CD8-positive, alpha-beta memory T cell (primary cell): ENCODE data around the gene TTC28. TPM values are rescaled to one million over a fixed set of nuclear protein-coding genes. Genes with fewer than 3 reads are reported as not detected.
"Not testable (repeated sequence)": the region's sequence is repeated elsewhere in the genome, so short reads cannot be mapped to it uniquely, and the experiment has no call there.

Experiments used
- CTCF ChIA-PET: fragments of 350-600 bp; sonication (Branson Sonifier 250); formaldehyde crosslinking; loops from one replicate; lab custom pipeline; 2021; ENCODE audit warnings: antibody characterized with exemption; lab: Charles Lee
- POLR2A ChIA-PET: fragments of 350-600 bp; sonication (Branson Sonifier 250); formaldehyde crosslinking; loops from one replicate; lab custom pipeline; 2021; ENCODE audit warnings: antibody characterized with exemption; lab: Charles Lee
- DNase-seq, 5 donors: peaks; one replicate each; pipeline versions ENCODE4 v3.0.0 to v3.0.0-alpha.2; 2020 to 2022; ENCODE audit warnings: mixed read lengths in 1 of 5
- H3K27ac ChIP-seq: one replicate; pipeline ENCODE4 v1.7.0; 2013; ENCODE audit warnings: low read depth, mild to moderate bottlenecking, low read length, moderate library complexity
- H3K27me3 ChIP-seq: 2 replicates; pipeline ENCODE4 v1.7.0; 2013; ENCODE audit warnings: low read length, mild to moderate bottlenecking; ENCODE audit not compliant: insufficient read depth, poor library complexity, severe bottlenecking
- H3K36me3 ChIP-seq: 2 replicates; pipeline ENCODE4 v1.7.0; 2013; ENCODE audit warnings: mild to moderate bottlenecking, low read length, moderate library complexity; ENCODE audit not compliant: insufficient read depth
- H3K4me1 ChIP-seq: 2 replicates; pipeline ENCODE4 v1.7.0; 2013; ENCODE audit warnings: mild to moderate bottlenecking, low read length, moderate library complexity; ENCODE audit not compliant: insufficient read depth
- H3K4me3 ChIP-seq: 2 replicates; pipeline ENCODE4 v1.7.0; 2013; ENCODE audit warnings: mild to moderate bottlenecking, low read length
- H3K9me3 ChIP-seq: 2 replicates; pipeline ENCODE4 v1.7.0; 2013; ENCODE audit warnings: mild to moderate bottlenecking, low read length
- H3K27ac Mint-ChIP-seq, 8 donors: one replicate each; pipeline ENCODE4 v1.8.0; 2020 to 2021; ENCODE audit warnings: mixed read lengths in 8 of 8, mild to moderate bottlenecking in 6 of 8, inconsistent platforms in 3 of 8, moderate library complexity in 3 of 8
- H3K27me3 Mint-ChIP-seq, 2 donors: one replicate each; pipeline ENCODE4 v1.8.0; 2020 to 2021; ENCODE audit warnings: mixed read lengths in 2 of 2, mild to moderate bottlenecking in 1 of 2, moderate library complexity in 1 of 2
- H3K36me3 Mint-ChIP-seq, 3 donors: one replicate each; pipeline ENCODE4 v1.8.0; 2020 to 2021; ENCODE audit warnings: mixed read lengths in 3 of 3, inconsistent platforms in 1 of 3, mild to moderate bottlenecking in 1 of 3
- H3K4me1 Mint-ChIP-seq, 3 donors: one replicate each; pipeline ENCODE4 v1.8.0; 2020 to 2021; ENCODE audit warnings: mixed read lengths in 3 of 3, inconsistent platforms in 1 of 3, mild to moderate bottlenecking in 1 of 3
- H3K4me3 Mint-ChIP-seq, 7 donors: one replicate each; pipeline ENCODE4 v1.8.0; 2020 to 2021; ENCODE audit warnings: mixed read lengths in 7 of 7, mild to moderate bottlenecking in 6 of 7, moderate library complexity in 4 of 7, inconsistent platforms in 2 of 7
- H3K9me3 Mint-ChIP-seq, 5 donors: one replicate each; pipeline ENCODE4 v1.8.0; 2020 to 2022; ENCODE audit warnings: mixed read lengths in 5 of 5, mild to moderate bottlenecking in 3 of 5, moderate library complexity in 2 of 5, inconsistent platforms in 1 of 5
- polyA plus RNA-seq: library from polyadenylated mRNA; unstranded; fragments of 300-500 nt; fragmentation: Illumina TruSeq; gene quantifications from one replicate; pipeline ENCODE4 v1.2.3, GENCODE V29; 2021
- total RNA-seq, 2 experiments: library from RNA; stranded (reverse); gene quantifications; one replicate each; pipeline ENCODE4 v1.2.3, GENCODE V29; 2021

TTC28 gene
- total and polyA plus RNA-seq, 3 experiments from 2014 or later: 0.24 to 0.60 (median 0.51) TPM

DNA sequence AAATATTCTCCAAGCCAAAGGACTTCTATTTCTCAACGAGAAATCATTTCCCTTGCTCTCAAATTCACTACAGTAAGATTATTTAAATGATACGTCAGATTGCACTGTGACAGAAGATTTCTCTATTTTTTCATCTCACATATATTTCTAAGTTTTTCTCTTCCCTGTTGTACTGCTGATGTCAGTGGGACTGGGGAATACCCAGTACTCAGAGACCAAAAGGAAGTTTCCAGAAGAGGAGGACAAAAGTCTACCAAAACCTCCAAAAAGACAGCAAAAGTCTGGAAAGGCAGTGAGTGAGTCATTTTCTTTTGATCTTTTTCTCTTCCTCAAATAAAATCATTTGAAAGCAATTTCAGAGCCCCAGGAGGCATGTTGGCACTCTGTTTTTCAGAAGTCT, 610.8 kb downstream of the TTC28 start:
- no peaks in the 10 kb centered on the region for H3K36me3 ChIP-seq
- no peak for DNase-seq
- no peak overlapping the region for H3K27ac ChIP-seq
- H3K27me3 ChIP-seq: no peaks in the 10 kb centered on the region
- no peak overlapping the region for H3K27ac Mint-ChIP-seq
- peaks cover 16 to 52% of the 10 kb centered on the region in 2 donors for H3K27me3 Mint-ChIP-seq
- ChIA-PET POLR2A (no interaction called here), CTCF (no interaction called here)
- no peak overlapping the region for H3K4me3 ChIP-seq
- no peak overlapping the region for H3K4me3 Mint-ChIP-seq
- H3K4me1 ChIP-seq: no peaks in the 10 kb centered on the region
- peaks cover 0 to 5% (median 0%) of the 10 kb centered on the region in 3 donors for H3K36me3 Mint-ChIP-seq
- no peaks in the 10 kb centered on the region for H3K9me3 ChIP-seq
- no peaks in the 10 kb centered on the region for H3K4me1 Mint-ChIP-seq
- peaks cover 0 to 2% (median 0%) of the 10 kb centered on the region in 5 donors for H3K9me3 Mint-ChIP-seq

DNA sequence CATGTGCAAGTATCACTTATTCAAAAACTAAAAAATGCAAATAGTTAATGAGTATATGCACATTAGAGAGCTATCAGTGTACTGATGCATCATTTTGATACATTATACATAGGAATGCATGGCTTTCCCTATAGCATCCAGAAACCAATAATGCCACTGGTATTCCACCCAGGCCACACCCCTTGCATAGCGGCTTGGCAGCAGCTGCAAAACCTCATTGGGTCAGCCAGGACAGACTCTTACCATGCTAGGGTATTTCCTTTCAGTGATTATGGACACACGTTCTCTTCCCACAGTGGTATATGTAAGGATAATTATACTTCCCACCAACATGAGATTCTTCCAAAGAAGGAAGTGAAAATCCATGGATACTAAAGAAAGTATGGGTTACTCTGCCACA, 614.7 kb downstream of the TTC28 start:
- POLR2A ChIA-PET: no interaction called here
- Histone ChIP-seq H3K27me3 (no peaks in the 10 kb centered on the region), H3K4me3 (no peak overlapping the region), H3K9me3 (no peaks in the 10 kb centered on the region), H3K36me3 (no peaks in the 10 kb centered on the region), H3K27ac (no peak overlapping the region), H3K4me1 (no peaks in the 10 kb centered on the region)
- CTCF ChIA-PET: no interaction called here
- DNase-seq: no peak
- Mint-ChIP-seq H3K27me3 (peaks cover 13 to 64% of the 10 kb centered on the region in 2 donors), H3K4me1 (no peaks in the 10 kb centered on the region), H3K27ac (no peak overlapping the region), H3K4me3 (no peak overlapping the region), H3K9me3 (peaks cover 0 to 10% (median 7%) of the 10 kb centered on the region in 5 donors), H3K36me3 (no peaks in the 10 kb centered on the region)

DNA sequence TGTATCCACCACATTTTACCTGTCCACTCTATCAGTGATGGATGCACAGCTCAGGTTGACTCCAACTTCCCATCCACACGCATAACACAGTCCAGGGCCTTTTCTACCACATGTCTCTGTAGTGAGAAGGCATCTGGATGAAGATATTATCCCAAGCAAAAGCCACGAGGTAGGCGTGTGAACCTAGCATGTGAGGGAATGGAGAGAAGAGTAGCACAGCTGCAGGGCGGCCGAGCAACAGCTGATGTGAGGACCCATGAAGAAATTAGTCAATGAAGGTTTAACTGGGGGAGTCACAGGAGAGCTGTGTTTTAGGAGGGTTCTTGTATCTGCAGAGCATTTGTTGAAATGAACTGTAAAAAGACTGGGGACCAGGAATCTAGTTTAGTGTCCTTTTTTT, 616.0 kb downstream of the TTC28 start:
- DNase-seq: no peak
- H3K36me3 Mint-ChIP-seq: no peaks in the 10 kb centered on the region
- no peak overlapping the region for H3K4me3 Mint-ChIP-seq
- Histone ChIP-seq H3K27ac (no peak overlapping the region), H3K4me1 (no peaks in the 10 kb centered on the region), H3K27me3 (no peaks in the 10 kb centered on the region), H3K4me3 (no peak overlapping the region), H3K9me3 (no peaks in the 10 kb centered on the region), H3K36me3 (no peaks in the 10 kb centered on the region)
- H3K9me3 Mint-ChIP-seq: peaks cover 0 to 10% (median 7%) of the 10 kb centered on the region in 5 donors
- POLR2A ChIA-PET: no interaction called here
- H3K27me3 Mint-ChIP-seq: peaks cover 11 to 54% of the 10 kb centered on the region in 2 donors
- CTCF ChIA-PET: no interaction called here
- H3K27ac Mint-ChIP-seq: no peak overlapping the region
- no peaks in the 10 kb centered on the region for H3K4me1 Mint-ChIP-seq

DNA sequence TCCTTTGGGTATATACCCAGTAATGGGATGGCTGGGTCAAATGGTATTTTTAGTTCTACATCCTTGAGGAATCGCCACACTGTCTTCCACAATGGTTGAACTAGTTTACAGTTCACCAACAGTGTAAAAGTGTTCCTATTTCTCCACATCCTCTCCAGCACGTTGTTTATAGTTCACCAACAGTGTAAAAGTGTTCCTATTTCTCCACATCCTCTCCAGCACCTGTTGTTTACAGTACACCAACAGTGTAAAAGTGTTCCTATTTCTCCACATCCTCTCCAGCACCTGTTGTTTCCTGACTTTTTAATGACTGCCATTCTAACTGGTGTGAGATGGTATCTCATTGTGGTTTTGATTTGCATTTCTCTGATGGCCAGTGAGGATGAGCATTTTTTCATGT, 619.0 kb downstream of the TTC28 start:
- peaks cover 0 to 10% (median 7%) of the 10 kb centered on the region in 5 donors for H3K9me3 Mint-ChIP-seq
- H3K36me3 Mint-ChIP-seq, H3K27ac Mint-ChIP-seq, H3K27me3 ChIP-seq, H3K4me1 Mint-ChIP-seq, POLR2A ChIA-PET, DNase-seq, H3K36me3 ChIP-seq, CTCF ChIA-PET, H3K9me3 ChIP-seq, H3K4me3 ChIP-seq, H3K27ac ChIP-seq, H3K4me3 Mint-ChIP-seq, H3K4me1 ChIP-seq: not testable (repeated sequence)
- peaks cover 10 to 40% of the 10 kb centered on the region in 2 donors for H3K27me3 Mint-ChIP-seq

DNA sequence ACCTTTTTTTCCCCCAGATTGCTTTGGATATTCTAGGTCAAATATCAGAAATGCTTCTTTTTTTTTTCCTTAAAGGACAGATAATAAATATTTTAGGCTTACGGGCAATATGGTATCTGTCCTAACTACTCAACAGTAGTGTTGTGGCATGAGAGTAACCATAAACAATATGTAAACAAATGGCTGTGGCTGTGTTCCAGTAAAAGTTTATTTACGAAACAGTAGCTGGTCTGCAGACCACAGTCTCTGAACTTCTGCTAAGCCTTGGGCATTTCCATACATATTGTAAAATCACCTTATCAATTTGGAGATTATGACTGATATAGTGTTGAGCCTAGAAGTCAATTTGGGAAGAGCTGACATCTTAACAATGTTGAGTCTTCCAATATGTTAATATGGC, 621.6 kb downstream of the TTC28 start:
- CTCF ChIA-PET: no interaction called here
- H3K27me3 ChIP-seq: no peaks in the 10 kb centered on the region
- no peaks in the 10 kb centered on the region for H3K9me3 ChIP-seq
- H3K4me3 Mint-ChIP-seq: no peak overlapping the region
- H3K4me3 ChIP-seq: no peak overlapping the region
- no peaks in the 10 kb centered on the region for H3K36me3 ChIP-seq
- H3K27ac Mint-ChIP-seq: no peak overlapping the region
- H3K27me3 Mint-ChIP-seq: peaks cover 3 to 18% of the 10 kb centered on the region in 2 donors
- no peaks in the 10 kb centered on the region for H3K4me1 Mint-ChIP-seq
- H3K27ac ChIP-seq: no peak overlapping the region
- peaks cover 0 to 2% (median 0%) of the 10 kb centered on the region in 3 donors for H3K36me3 Mint-ChIP-seq
- peaks cover 0 to 9% (median 7%) of the 10 kb centered on the region in 5 donors for H3K9me3 Mint-ChIP-seq
- POLR2A ChIA-PET: interaction anchor here (0.6 kb wide), 1 partner anchor 924 kb away, joined by 5 read pairs; no protein-coding TSS in a partner anchor
- no peaks in the 10 kb centered on the region for H3K4me1 ChIP-seq
- no peak for DNase-seq

DNA sequence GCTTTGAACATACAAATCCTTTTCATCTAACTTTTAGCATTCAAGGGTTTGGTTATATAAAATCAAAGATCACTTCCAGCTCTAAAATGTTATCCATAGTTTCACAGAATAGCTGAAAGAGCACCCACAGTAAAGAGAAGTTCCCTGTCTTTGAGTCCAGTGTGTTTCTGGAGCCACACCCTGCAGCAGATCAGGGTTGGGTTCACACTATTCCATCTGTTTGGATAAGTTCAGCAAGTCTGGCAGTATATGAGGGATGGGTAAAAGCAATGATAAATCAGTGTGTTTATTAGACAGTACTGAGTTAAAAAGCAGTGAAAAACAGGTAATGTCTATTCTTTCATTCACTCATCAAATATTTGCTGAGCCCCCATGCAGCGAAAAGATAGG, 624.8 kb downstream of the TTC28 start:
- Histone ChIP-seq H3K27ac (no peak overlapping the region), H3K4me1 (no peaks in the 10 kb centered on the region), H3K4me3 (no peak overlapping the region), H3K27me3 (no peaks in the 10 kb centered on the region), H3K9me3 (no peaks in the 10 kb centered on the region), H3K36me3 (no peaks in the 10 kb centered on the region)
- DNase-seq: no peak
- ChIA-PET POLR2A (no interaction called here), CTCF (no interaction called here)
- Mint-ChIP-seq H3K4me1 (no peaks in the 10 kb centered on the region), H3K27ac (no peak overlapping the region), H3K36me3 (peaks cover 0 to 2% (median 0%) of the 10 kb centered on the region in 3 donors), H3K9me3 (no peaks in the 10 kb centered on the region), H3K27me3 (peaks cover 0 to 1% of the 10 kb centered on the region in 2 donors), H3K4me3 (no peak overlapping the region)

DNA sequence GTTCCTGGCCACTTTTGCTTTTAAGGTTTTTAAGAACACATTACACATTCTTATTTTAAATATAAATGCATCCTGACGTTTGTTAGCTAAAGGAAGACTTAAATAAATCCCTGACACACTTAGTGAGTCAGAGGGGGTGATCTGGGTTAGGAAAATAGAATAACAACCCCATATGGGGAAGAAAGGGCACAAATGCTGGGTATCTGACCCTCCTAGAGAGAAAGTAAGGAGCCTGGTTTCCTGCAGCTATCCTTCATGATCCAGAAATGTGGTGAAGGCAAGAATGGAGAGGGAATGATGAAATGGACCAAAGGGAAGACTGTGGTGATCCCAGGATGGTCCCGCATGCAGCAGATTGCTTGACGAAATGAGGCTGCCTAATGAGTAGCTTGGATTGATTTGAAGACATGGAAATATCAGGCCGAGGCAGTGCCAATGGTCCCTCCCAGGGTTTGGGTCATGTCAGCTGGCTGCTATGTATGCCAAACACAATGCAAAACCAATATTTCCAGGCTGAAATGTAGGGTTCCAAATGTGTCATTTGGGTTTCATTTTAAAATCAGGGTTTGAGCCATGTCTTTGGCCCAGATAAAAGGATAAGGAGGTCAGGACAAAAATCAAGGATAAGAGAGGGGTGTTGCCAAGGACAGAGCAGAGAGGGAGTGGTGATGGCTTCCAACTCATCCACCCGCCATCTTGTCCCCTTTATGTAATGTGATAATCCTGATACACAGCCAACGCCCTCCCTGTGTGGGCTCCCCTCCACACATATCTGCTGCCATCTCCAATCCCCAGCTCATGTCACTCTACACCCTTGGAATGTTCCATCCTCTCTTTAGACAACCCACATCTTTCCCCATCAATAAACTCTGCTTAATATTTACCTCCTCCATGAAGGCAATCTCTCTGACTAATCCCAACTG, 625.5 kb downstream of the TTC28 start:
- Mint-ChIP-seq H3K27ac (no peak overlapping the region), H3K4me3 (no peak overlapping the region), H3K27me3 (peaks cover 0 to 6% of the 10 kb centered on the region in 2 donors), H3K4me1 (no peaks in the 10 kb centered on the region), H3K9me3 (no peaks in the 10 kb centered on the region), H3K36me3 (peaks cover 0 to 2% (median 0%) of the 10 kb centered on the region in 3 donors)
- no peak for DNase-seq
- H3K36me3 ChIP-seq: no peaks in the 10 kb centered on the region
- no peak overlapping the region for H3K27ac ChIP-seq
- ChIA-PET POLR2A (no interaction called here), CTCF (no interaction called here)
- no peaks in the 10 kb centered on the region for H3K27me3 ChIP-seq
- H3K4me1 ChIP-seq: no peaks in the 10 kb centered on the region
- no peak overlapping the region for H3K4me3 ChIP-seq
- H3K9me3 ChIP-seq: no peaks in the 10 kb centered on the region

DNA sequence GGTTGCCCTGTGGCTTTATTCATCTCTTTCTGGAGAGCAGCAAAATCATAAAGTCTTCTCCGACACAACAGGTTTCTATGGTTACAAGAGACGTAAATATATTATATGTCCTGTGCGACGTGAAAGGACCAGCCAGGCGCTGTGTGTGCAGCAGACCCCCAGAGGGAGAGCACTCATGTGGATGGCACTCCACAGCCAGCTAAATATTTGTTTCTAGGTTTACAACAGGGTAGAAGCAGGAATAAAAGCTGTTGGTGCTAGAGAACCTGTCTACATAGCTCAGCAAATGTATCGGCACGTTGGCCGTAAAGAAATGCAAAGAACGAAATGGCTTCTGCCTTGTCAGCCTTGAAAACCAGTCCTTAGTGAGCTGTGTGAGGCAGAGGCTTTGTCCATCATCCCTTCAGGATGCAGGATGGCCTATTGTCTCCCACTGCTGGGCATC, 626.8 kb downstream of the TTC28 start:
- DNase-seq: no peak
- peaks cover 0 to 2% (median 0%) of the 10 kb centered on the region in 3 donors for H3K36me3 Mint-ChIP-seq
- no peaks in the 10 kb centered on the region for H3K27me3 ChIP-seq
- CTCF ChIA-PET: no interaction called here
- no peak overlapping the region for H3K4me3 Mint-ChIP-seq
- H3K27ac Mint-ChIP-seq: no peak overlapping the region
- no peak overlapping the region for H3K27ac ChIP-seq
- peaks cover 0 to 14% of the 10 kb centered on the region in 2 donors for H3K27me3 Mint-ChIP-seq
- no peaks in the 10 kb centered on the region for H3K9me3 Mint-ChIP-seq
- no peaks in the 10 kb centered on the region for H3K4me1 Mint-ChIP-seq
- H3K36me3 ChIP-seq: no peaks in the 10 kb centered on the region
- H3K4me1 ChIP-seq: no peaks in the 10 kb centered on the region
- no peak overlapping the region for H3K4me3 ChIP-seq
- no peaks in the 10 kb centered on the region for H3K9me3 ChIP-seq
- POLR2A ChIA-PET: no interaction called here
